ENCODE measurements around the gene EMILIN2. TPM values are rescaled to one million over a fixed set of nuclear protein-coding genes. Genes with fewer than 3 reads are reported as not detected.

The EMILIN2 gene
- total RNA-seq, 1 experiment from 2014 or later: 20.0 TPM

- H3K56ac ChIP-seq (ENCODE audit: insufficient read length, low read depth, low read length): no peak overlapping the region
- no peaks in the 10 kb centered on the region for H3K27me3 ChIP-seq (ENCODE audit: insufficient read depth, low read length)
- H3K27me3 Mint-ChIP-seq (ENCODE audit: low read depth): peaks cover 11% of the 10 kb centered on the region
- no peak overlapping the region for H4K5ac ChIP-seq (ENCODE audit: insufficient read length, low read depth, low read length)
- no peak overlapping the region for H2AK5ac ChIP-seq (ENCODE audit: insufficient read length, low read length)
- H3K9me3 Mint-ChIP-seq: peaks cover 16 to 18% of the 10 kb centered on the region in 2 experiments
- H3K79me1 ChIP-seq (ENCODE audit: insufficient read depth, low read depth, low read length, poor library complexity, severe bottlenecking): no peaks in the 10 kb centered on the region
- no peak overlapping the region for H2AFZ ChIP-seq (ENCODE audit: low read length)
- H4K91ac ChIP-seq (ENCODE audit: insufficient read length, low read depth, low read length): no peak overlapping the region
- H2BK120ac ChIP-seq (ENCODE audit: low read depth, low read length, poor library complexity, severe bottlenecking): no peak overlapping the region
- TF ChIP-seq CTCF (conservative IDR thresholded peaks at IDR 0.05): no peak
- peaks cover 17 to 20% of the 10 kb centered on the region in 2 experiments for H3K4me1 Mint-ChIP-seq
- no peak overlapping the region for H3K18ac ChIP-seq (ENCODE audit: insufficient read length, low read depth, low read length)
- H3K14ac ChIP-seq (ENCODE audit: insufficient read depth, low read length): no peak overlapping the region
- no peak overlapping the region for H3K23ac ChIP-seq (ENCODE audit: insufficient read length, low read depth, low read length)
- no peak overlapping the region for H3T11ph ChIP-seq (ENCODE audit: low read length)
- H4K8ac ChIP-seq (replicated peaks; ENCODE audit: insufficient read length, low read depth, low read length): no peak overlapping the region
- no peaks in the 10 kb centered on the region; the same call in 1 of the 2 replicates for H3K4me1 ChIP-seq (ENCODE audit: insufficient read depth, low read length)
- H3K27ac ChIP-seq (ENCODE audit: insufficient read length, low read depth, low read length): no peak overlapping the region
- H3K9ac ChIP-seq (ENCODE audit: extremely low read depth, insufficient read length, low read length): no peak overlapping the region
- no CpG with 5 or more reads among the region's 5 CpGs for WGBS (ENCODE audit: extremely low coverage, insufficient read length, low lambda C conversion rate)
- H3K23me2 ChIP-seq (ENCODE audit: insufficient read length, low read depth, low read length, poor library complexity, severe bottlenecking): no peaks in the 10 kb centered on the region
- H3K9me3 ChIP-seq (ENCODE audit: control insufficient read depth, low read depth, low read length): no peaks in the 10 kb centered on the region
- no peaks in the 10 kb centered on the region for H4K20me1 ChIP-seq (ENCODE audit: control insufficient read depth, insufficient read depth, insufficient read length)
- H3K4me3 Mint-ChIP-seq: no peak overlapping the region
- no peak overlapping the region for H2BK15ac ChIP-seq (ENCODE audit: low read depth, low read length)
- no peak overlapping the region for H2BK20ac ChIP-seq (ENCODE audit: low read depth, low read length, poor library complexity, severe bottlenecking)
- no peak for DNase-seq
- H3K4me2 ChIP-seq (ENCODE audit: insufficient read depth, insufficient read length, low read length): no peak overlapping the region
- H3K79me2 ChIP-seq (ENCODE audit: insufficient read depth, low read length): no peaks in the 10 kb centered on the region
- H2BK12ac ChIP-seq (ENCODE audit: insufficient read length, low read depth, low read length): no peak overlapping the region
- no peak overlapping the region for H3K4ac ChIP-seq (ENCODE audit: low read depth, low read length)
- peaks cover 4 to 25% (median 11%) of the 10 kb centered on the region in 3 experiments; a peak in 5 of 7 replicates for H3K36me3 Mint-ChIP-seq (ENCODE audit: insufficient read depth in 1 of 3, low read depth in 3 of 3)
- no peak overlapping the region for H3K27ac Mint-ChIP-seq
- no peak overlapping the region for H2BK5ac ChIP-seq (ENCODE audit: insufficient read length, low read length)
Observed at GRCh38 chr18:2890606-2891005, 43.8 kb downstream of the EMILIN2 start.
